NCI-H82 treated with DMSO at 0.1 percent for 48 hours (cell line): ENCODE data around the gene DECR2.
A peak's percentile ranks its signal among the peaks of the same experiment; 100 is the strongest.
"Not testable (repeated sequence)": the region's sequence is repeated elsewhere in the genome, so short reads cannot be mapped to it uniquely, and the experiment has no call there.

ENCODE experiments used
- DNase-seq: peaks from one replicate; lab custom pipeline; 2025; ENCODE audit not compliant: unreplicated experiment; lab: John Stamatoyannopoulos, UW

DECR2 gene

GRCh38 chr16:401468-402348 lies at the start of gene DECR2:
TSS of gene DECR2 (plus strand) at chr16:401885. CDS start at chr16:401964, 79 bp downstream.
- peak; percentile 63 for DNase-seq

- DNase-seq, result peak; percentile 96
Measured at GRCh38 chr16:352547-353403, 48.9 kb upstream of the DECR2 start, which contains the start of gene AXIN1. TSS of gene AXIN1 (minus strand) at chr16:352723. CDS start at chr16:347025, 5,698 bp downstream.

- DNase-seq, result no peak
Measured at GRCh38 chr16:353404-354290, 48.0 kb upstream of the DECR2 start.

GRCh38 chr16:354291-354881 lies 47.3 kb upstream of the DECR2 start:
- DNase-seq, result no peak

GRCh38 chr16:354971-355461 lies 46.7 kb upstream of the DECR2 start:
- no peak for DNase-seq

GRCh38 chr16:356741-357140 lies 44.9 kb upstream of the DECR2 start:
- DNase-seq, result no peak

GRCh38 chr16:359067-359763 lies 42.5 kb upstream of the DECR2 start:
- DNase-seq, result no peak

- peak; percentile 97 for DNase-seq
Measured at GRCh38 chr16:359871-360697, 41.6 kb upstream of the DECR2 start.

GRCh38 chr16:360698-361336 lies 40.9 kb upstream of the DECR2 start:
- peak; percentile 67 for DNase-seq

- DNase-seq, result no peak
Measured at GRCh38 chr16:361341-361871, 40.3 kb upstream of the DECR2 start.

- peak; percentile 47 for DNase-seq
Measured at GRCh38 chr16:361872-362701, 39.6 kb upstream of the DECR2 start.

GRCh38 chr16:362702-362999 lies 39.0 kb upstream of the DECR2 start:
- DNase-seq, result not testable (repeated sequence)

GRCh38 chr16:363110-363765 lies 38.4 kb upstream of the DECR2 start:
- DNase-seq, result no peak

- no peak for DNase-seq
Measured at GRCh38 chr16:363766-364490, 37.8 kb upstream of the DECR2 start.

- no peak for DNase-seq
Measured at GRCh38 chr16:364595-365491, 36.8 kb upstream of the DECR2 start.
